ENCODE results near the gene RPS2.

GRCh38 chr16:1989209-1990100 is 24.8 kb upstream of the RPS2 start, which contains the start of gene SYNGR3:
- TF ChIP-seq CTCF (IDR thresholded peaks at IDR 0.05; ENCODE audit: poor library complexity) = no peak
- TF ChIP-seq EZH2 (IDR thresholded peaks at IDR 0.05; ENCODE audit: borderline replicate concordance) = peak; percentile 43
